Prostate gland (tissue), 2 donors: ENCODE results near the gene ADGRL3. TPM values are rescaled to one million over a fixed set of nuclear protein-coding genes. Genes with fewer than 3 reads are reported as not detected.

ENCODE experiments used
- DNase-seq: peaks from one replicate; pipeline ENCODE4 v3.0.0-alpha.2; 2019; ENCODE audit warnings: low spot score
- H3K27ac ChIP-seq, 2 donors: fragments of 200-600 bp; sonication (generic); 2 replicates each; pipeline ENCODE4 v1.5.1; 2017 to 2019
- H3K27me3 ChIP-seq: fragments of 200-600 bp; sonication (generic); replicated peaks from 2 replicates; pipeline ENCODE4 v1.5.1; 2019; ENCODE audit not compliant: insufficient read depth
- H3K36me3 ChIP-seq, 2 donors: fragments of 200-600 bp; sonication (generic); 1 replicate in 1 of 2; 2 replicates in 1 of 2; pipeline versions ENCODE4 v1.5.1 to v1.8.1; 2017 to 2019
- H3K4me1 ChIP-seq: fragments of 200-600 bp; sonication (generic); replicated peaks from 2 replicates; pipeline ENCODE4 v1.5.1; 2019
- H3K4me3 ChIP-seq, 2 donors: fragments of 200-600 bp; sonication (generic); 2 replicates each; pipeline ENCODE4 v1.5.1; 2017 to 2019
- H3K9me3 ChIP-seq: fragments of 200-600 bp; sonication (generic); 2 replicates; pipeline ENCODE4 v1.5.1; 2017
- POLR2A ChIP-seq: fragments of 450-650 bp; IDR thresholded peaks from one replicate; pipeline ENCODE4 v1.6.1; 2016; ENCODE audit warnings: antibody characterized with exemption, mild to moderate bottlenecking
- POLR2AphosphoS5 ChIP-seq: sonication (generic); formaldehyde crosslinking; IDR thresholded peaks from one replicate; pipeline ENCODE4 v1.6.1; 2017; ENCODE audit warnings: antibody characterized with exemption
- WGBS: methylation state at CpG from one replicate; pipeline ENCODE4 v1.1.5; 2018; 5-methylcytosine and 5-hydroxymethylcytosine counted together
- intact Hi-C: fragments of 100-400 bp; cut with DNase I; formaldehyde crosslinking; loops from one replicate; pipeline ENCODE4 v1.14.2; 2022
- total RNA-seq, 2 donors: library from RNA; depleted of rRNA; stranded (reverse); fragments of >200 nt; gene quantifications; one replicate each; pipeline ENCODE4 v1.1.0, GENCODE V29; 2016
- TF ChIP-seq, protein P1 (sequence below), 4 experiments: fragments of 200-600 bp in 2 of 4; fragments of 450-650 bp in 2 of 4; sonication (generic) in 2 of 4; IDR thresholded peaks; 1 replicate in 3 of 4; 2 replicates in 1 of 4; pipeline ENCODE4 v1.5.1; 2016 to 2019; ENCODE audit warnings: antibody characterized with exemption in 4 of 4, mild to moderate bottlenecking in 2 of 4, moderate library complexity in 2 of 4

The ADGRL3 gene
- total RNA-seq, 2 donors from 2014 or later, result 1.7 to 23.5 TPM

DNA sequence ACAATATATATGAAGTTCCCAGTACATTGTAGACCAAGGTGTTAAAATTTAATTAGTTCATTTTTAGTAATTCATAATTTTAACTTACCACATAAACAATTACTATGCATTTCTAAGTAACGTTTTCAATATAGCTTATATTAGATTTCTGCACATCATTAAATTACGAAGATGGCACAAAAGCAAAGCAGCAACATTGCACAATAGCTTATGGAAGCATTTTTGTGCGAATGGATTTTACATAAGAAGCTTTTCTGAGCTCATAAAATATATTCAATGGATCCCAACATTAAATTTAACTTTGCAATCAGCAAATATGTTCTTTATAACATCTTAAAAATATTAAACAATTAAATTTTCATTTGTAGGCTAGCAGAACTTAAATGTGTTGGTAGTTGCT is 875.4 kb downstream of the ADGRL3 start:
- Histone ChIP-seq H3K27me3 (no peaks in the 10 kb centered on the region), H3K4me3 (no peak overlapping the region), H3K9me3 (no peaks in the 10 kb centered on the region), H3K4me1 (no peaks in the 10 kb centered on the region), H3K27ac (no peak overlapping the region), H3K36me3 (no peaks in the 10 kb centered on the region)
- DNase-seq, result no peak
- intact Hi-C loops, result no loop called here
- WGBS, result 83% methylated on average over 3 of the region's 3 CpGs
- TF ChIP-seq POLR2A, result no peak

DNA sequence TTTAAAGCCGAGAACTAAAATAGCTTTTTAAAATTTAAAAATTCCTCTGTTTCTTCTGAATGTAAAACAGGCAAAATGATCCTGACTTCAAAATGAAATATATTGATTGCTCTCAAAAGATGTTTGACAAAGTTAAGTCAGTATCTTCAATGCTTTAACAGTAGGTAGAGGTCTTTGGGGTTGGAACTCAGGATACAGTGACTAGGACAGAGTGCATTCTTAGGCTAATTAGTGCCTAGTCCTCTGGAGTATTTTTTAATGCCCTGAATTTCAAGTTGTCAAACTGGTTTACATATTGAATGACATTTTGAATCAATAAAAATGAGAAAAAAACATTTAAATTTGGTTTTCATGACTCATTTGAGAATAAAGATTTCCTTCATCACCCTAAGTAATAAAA is 877.3 kb downstream of the ADGRL3 start:
- intact Hi-C loops, result no loop called here
- Histone ChIP-seq H3K9me3 (no peaks in the 10 kb centered on the region), H3K27ac (no peak overlapping the region), H3K36me3 (no peaks in the 10 kb centered on the region), H3K4me3 (no peak overlapping the region), H3K27me3 (no peaks in the 10 kb centered on the region), H3K4me1 (no peaks in the 10 kb centered on the region)
- WGBS, result 96% methylated on average over 1 of the region's 1 CpG
- DNase-seq, result no peak
- TF ChIP-seq, protein P1, sequence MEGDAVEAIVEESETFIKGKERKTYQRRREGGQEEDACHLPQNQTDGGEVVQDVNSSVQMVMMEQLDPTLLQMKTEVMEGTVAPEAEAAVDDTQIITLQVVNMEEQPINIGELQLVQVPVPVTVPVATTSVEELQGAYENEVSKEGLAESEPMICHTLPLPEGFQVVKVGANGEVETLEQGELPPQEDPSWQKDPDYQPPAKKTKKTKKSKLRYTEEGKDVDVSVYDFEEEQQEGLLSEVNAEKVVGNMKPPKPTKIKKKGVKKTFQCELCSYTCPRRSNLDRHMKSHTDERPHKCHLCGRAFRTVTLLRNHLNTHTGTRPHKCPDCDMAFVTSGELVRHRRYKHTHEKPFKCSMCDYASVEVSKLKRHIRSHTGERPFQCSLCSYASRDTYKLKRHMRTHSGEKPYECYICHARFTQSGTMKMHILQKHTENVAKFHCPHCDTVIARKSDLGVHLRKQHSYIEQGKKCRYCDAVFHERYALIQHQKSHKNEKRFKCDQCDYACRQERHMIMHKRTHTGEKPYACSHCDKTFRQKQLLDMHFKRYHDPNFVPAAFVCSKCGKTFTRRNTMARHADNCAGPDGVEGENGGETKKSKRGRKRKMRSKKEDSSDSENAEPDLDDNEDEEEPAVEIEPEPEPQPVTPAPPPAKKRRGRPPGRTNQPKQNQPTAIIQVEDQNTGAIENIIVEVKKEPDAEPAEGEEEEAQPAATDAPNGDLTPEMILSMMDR (IDR thresholded peaks at IDR 0.05), result no peak
- TF ChIP-seq POLR2A, result no peak
- TF ChIP-seq POLR2AphosphoS5, result no peak

DNA sequence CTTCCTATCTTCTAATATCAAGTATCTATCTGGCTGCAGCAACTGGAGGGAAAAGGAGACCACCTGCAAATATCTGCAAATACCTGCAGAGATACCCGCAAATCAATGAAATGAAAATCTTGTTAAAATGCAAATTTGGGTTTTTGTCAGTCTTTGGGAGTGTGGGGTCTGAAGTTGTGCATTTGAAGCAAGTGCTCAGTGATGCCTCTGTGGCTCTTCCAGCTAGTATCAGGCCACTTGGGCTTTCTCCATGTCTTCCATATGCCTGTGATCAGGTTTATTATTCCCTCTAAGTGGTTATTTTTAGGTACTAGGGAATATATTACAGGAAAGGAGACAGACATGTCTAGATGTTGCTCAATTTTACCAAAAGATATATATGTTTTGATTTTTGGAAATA is 880.3 kb downstream of the ADGRL3 start:
- no peaks in the 10 kb centered on the region for H3K36me3 ChIP-seq
- intact Hi-C loops, result no loop called here
- WGBS, result 40% methylated on average over 1 of the region's 1 CpG
- no peak overlapping the region for H3K27ac ChIP-seq
- DNase-seq, result no peak
- no peaks in the 10 kb centered on the region for H3K9me3 ChIP-seq
- H3K4me3 ChIP-seq, result no peak overlapping the region
- H3K4me1 ChIP-seq, result no peaks in the 10 kb centered on the region
- H3K27me3 ChIP-seq, result no peaks in the 10 kb centered on the region
- TF ChIP-seq POLR2A, result no peak
- no peak for TF ChIP-seq POLR2AphosphoS5
- TF ChIP-seq, protein P1 (IDR thresholded peaks at IDR 0.05), result no peak

DNA sequence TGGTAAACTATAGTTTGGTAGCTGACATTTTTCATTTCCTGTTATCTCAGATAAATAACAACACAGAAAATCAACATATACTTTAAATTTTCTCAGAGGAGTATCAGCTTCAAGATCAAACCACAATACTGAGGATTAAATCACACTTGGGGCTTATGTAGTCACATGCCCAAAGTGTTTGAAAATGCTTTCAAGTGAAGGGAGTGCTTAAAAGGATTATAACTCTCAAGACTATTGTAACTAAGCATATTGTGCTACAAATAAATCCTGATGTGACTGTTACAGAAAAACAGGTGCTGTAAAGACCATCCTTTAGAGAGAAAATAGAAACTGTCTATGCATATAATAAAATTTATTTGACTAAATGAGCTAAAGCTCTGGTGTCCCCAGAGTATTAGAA is 887.6 kb downstream of the ADGRL3 start:
- intact Hi-C loops, result no loop called here
- no peaks in the 10 kb centered on the region for H3K36me3 ChIP-seq

DNA sequence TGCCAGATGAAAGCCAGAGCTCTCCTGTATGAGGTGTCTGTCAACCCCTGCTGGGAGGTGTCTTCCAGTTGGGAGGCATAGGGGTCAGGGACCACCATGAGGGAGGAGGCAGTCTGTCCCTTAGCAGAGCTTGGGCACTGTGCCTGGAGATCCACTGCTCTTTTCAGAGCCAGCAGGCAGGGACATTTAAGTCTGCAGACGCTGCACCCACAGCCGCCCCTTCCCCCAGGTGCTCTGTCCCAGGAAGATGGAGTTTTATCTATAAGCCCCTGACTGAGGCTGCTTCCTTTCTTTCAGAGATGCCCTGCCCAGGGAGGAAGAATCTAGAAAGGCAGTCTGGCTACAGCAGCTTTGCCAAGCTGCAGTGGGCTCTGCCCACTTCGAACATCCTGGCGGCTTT is 893.6 kb downstream of the ADGRL3 start:
- H3K27me3 ChIP-seq, result no peaks in the 10 kb centered on the region
- WGBS, result 84% methylated on average over 4 of the region's 4 CpGs
- H3K4me3 ChIP-seq, result no peak overlapping the region
- no peak for DNase-seq
- TF ChIP-seq POLR2A, result no peak
- TF ChIP-seq, protein P1 (IDR thresholded peaks at IDR 0.05), result no peak
- TF ChIP-seq POLR2AphosphoS5, result no peak
- H3K9me3 ChIP-seq, result no peaks in the 10 kb centered on the region
- intact Hi-C loops, result no loop called here
- H3K4me1 ChIP-seq, result no peaks in the 10 kb centered on the region
- no peak overlapping the region for H3K27ac ChIP-seq
- H3K36me3 ChIP-seq, result no peaks in the 10 kb centered on the region

More for the DNA sequence above, 887.6 kb downstream of the ADGRL3 start:
- H3K27ac ChIP-seq, result no peak overlapping the region
- H3K4me3 ChIP-seq, result no peak overlapping the region
- no peaks in the 10 kb centered on the region for H3K9me3 ChIP-seq
- TF ChIP-seq POLR2A, result no peak
- TF ChIP-seq, protein P1 (IDR thresholded peaks at IDR 0.05), result no peak
- TF ChIP-seq POLR2AphosphoS5, result no peak
- H3K4me1 ChIP-seq, result no peaks in the 10 kb centered on the region
- no peaks in the 10 kb centered on the region for H3K27me3 ChIP-seq
- no peak for DNase-seq
